HG02610 (cell line): ENCODE results near the gene ANKUB1.
"Not testable (repeated sequence)": the region's sequence is repeated elsewhere in the genome, so short reads cannot be mapped to it uniquely, and the experiment has no call there.

Experiments
- ATAC-seq: cut with Tn5 transposase; IDR thresholded peaks from one replicate; pipeline ENCODE4 v1.9.1; 2021; ENCODE audit warnings: mild to moderate bottlenecking, moderate library complexity; ENCODE audit not compliant: unreplicated experiment

The ANKUB1 gene, protein sequence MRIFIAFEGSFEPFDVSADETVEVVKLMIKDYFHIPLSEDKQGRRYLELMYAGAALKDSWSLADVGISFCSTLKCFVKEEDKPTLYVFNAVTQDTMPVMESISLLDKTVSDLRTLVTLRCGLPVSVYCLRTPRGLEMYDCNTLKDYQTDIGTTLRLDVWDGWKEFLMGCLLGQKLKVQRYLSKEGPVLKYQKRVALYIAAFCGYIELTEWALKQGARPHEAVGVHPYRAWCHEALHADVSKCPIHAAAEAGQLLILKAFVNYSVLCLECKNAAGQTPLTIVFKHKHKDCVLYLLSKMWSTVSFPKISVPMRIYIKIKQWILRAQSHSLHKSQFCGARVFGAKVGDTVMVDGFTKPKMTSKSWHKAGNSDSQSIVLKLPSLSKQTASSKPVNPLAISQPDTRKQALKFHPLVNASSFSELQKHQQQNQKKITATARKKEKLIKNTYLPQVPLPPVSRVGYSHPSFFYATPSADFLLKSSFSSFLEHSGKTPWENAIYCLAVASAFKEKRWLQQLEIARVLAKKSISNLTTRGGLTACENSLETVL

GRCh38 chr3:149792452-149793270 lies at the start of gene ANKUB1:
ANKUB1 (minus strand) TSS chr3:149792554; CDS start chr3:149792366, 188 bp downstream.
- no peak for ATAC-seq

DNA sequence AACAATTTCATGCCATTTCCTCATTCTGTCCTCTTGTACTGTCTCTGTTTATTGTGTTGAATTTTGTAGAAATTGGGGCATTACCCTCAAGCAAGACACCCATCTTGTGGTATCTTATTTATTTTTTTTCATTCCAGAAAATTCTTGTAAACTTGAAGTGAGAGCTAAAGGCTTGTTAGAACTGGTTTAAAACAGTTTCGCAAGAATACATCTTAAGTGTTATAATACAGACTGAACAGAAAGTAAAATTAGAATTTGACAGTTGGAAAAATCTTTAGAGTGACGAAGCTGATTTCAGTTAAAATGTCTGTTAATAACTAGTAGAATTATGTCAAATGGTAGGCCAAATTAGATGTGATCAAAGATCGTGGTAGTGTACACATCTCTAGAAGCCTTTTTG lies 47.5 kb upstream of the ANKUB1 start:
- ATAC-seq, result no peak

GRCh38 chr3:149839469-149839868 lies 47.1 kb upstream of the ANKUB1 start:
- not testable (repeated sequence) for ATAC-seq

DNA sequence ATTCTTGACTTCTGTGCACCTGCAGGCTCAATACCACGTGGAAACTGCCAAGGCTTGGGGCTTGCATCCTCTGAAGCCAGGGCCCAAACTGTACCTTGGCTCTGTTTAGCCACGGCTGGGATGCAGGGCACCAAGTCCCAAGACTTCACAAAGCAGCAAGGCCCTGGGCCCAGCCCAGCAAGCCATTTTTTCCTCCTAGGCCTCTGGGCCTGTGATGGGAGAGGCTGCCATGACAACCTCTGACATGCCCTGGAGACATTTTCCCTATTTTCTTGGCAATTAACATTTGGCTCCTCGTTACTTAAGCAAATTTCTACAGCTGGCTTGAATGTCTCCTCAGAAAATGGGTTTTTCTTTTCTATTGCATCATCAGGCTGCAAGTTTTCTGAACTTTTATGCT lies 46.1 kb upstream of the ANKUB1 start:
- ATAC-seq, result not testable (repeated sequence)

- no peak for ATAC-seq
Measured at GRCh38 chr3:149833241-149833640, 40.9 kb upstream of the ANKUB1 start.

DNA sequence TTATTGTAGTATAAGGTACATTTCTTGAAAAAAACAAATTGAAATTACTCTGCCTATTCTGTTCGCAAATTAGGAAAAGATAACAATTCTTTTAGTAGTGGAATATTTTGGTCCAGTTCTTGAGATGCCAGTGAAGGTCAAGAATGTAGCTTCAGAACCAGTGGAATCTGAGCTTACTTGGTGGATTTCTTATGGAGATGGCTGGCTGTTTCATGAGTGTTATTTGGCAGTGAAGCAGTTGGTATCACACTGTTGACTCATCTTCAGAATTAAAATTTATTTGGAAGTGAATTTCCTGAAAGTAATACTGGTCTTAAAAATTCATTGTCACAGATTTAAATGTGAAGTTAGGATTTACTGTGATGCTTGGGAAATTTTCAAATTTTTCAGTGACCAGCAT lies 39.7 kb upstream of the ANKUB1 start:
- ATAC-seq, result no peak

DNA sequence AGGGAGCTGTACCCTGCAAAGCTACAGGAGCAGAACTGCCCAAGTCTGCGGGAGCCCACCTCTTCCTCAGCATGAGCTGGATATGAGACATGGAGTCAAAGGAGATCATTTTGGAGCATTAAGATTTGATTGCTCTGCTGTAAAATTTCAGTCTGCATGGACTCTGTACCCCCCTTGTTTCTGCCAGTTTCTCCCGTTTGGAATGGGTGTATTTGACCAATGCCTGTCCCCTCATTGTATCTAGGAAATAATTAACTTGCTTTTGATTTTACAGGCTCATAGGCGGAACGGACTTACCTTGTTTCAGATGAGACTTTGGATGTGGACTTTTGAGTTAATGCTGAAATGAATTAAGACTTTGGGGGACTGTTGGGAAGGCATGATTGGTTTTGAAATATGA lies 39.0 kb upstream of the ANKUB1 start:
- ATAC-seq, result no peak

- ATAC-seq, result no peak
Measured at GRCh38 chr3:149830902-149831301, 38.5 kb upstream of the ANKUB1 start.

GRCh38 chr3:149829631-149830030 lies 37.3 kb upstream of the ANKUB1 start:
- not testable (repeated sequence) for ATAC-seq

- no peak for ATAC-seq
Measured at GRCh38 chr3:149828390-149828789, 36.0 kb upstream of the ANKUB1 start.

DNA sequence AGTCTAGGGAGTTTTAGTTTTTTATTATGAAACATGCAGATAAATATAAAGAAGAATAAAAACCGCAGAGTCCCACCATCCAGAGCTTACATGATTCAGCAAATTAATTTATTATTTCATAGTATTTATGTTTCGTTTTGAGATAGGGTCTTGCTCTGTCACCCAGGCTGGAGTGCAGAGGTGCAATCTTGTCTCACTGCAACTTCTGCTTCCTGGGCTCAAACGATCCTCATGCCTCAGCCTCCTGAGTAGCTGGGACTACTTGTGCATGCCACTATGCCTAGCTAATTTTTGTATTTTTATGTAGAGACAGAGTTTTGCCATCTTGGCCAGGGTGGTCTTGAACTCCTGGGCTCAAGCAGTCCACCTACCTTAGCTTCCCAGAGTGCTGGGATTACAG lies 34.3 kb upstream of the ANKUB1 start:
- ATAC-seq, result no peak

GRCh38 chr3:149820183-149820582 lies 27.8 kb upstream of the ANKUB1 start:
- ATAC-seq, result no peak

DNA sequence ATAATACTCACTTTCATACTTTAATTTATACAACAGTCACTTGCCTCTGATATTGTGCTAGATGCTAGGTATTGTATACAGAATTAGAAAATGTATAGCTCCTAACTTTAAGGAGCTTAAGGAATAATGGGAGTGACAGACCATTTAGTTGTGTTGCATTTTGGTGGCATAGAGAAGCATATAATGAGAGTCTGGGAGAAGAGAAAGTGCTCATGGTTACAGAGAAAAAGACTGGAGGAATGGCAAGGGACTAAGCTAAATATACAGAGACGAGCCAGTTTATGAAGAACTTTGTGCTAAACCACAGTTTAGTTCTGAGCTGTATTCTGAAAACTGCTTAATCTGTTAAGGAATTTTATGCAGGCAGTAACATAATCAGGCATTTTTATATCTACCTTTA lies 27.1 kb upstream of the ANKUB1 start:
- ATAC-seq, result no peak

DNA sequence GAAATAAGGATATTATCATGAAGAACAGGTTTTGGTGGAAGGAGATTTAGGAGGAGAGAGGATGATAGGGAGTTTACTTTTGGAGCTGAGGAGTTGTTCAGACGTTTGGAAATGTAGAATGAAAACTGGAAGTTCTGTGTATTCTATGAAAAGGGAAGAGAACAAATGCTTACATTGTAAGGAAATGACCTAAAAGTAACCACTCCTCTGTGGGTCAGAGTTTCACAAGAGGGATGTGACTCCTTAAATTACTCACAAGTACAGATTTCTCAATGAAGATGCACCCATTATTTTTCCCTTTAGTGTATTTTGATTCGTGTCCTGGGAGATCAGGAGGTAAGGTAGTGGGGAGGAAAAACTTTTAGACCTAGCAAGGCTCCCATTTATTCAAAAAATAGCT lies 24.6 kb upstream of the ANKUB1 start:
- no peak for ATAC-seq

DNA sequence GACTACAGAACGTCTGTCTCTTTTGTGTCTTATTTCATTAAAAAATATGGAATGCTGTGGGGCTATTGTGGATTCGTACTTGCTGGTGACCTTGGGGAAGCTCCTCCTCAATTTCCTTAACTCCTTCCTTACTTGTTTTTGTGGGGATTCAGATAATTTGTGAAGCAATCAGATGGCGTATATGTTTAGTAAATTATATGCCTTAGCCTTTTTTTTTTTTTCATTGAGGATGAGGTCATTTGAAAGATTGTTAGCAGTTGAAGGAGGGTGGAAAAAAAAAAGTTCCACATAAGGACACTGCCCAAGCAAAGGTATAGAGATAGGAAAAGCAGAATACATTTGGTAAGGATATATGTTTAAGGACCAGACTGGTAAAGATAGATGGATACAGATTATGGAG lies 24.0 kb upstream of the ANKUB1 start:
- ATAC-seq, result no peak

DNA sequence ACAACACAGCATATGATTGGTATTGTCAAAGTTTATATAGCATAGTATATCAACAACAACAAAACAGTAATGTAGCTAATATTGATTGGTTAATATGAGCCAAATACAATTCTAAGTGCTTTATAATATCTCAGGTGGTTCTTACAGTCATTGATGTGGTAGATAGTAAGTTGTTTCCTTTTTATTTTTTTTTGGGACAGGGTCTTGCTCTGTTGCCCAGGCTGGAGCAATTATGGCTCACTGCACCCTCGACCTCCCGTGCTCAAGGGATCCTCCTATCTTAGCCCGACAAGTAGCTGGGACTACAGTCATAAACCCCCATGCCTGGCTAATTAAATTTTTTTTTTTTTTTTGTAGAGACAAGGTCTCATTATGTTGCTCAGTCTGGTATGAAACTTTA lies 23.4 kb upstream of the ANKUB1 start:
- ATAC-seq, result no peak

- ATAC-seq, result no peak
Measured at GRCh38 chr3:149815321-149815720, 23.0 kb upstream of the ANKUB1 start.

DNA sequence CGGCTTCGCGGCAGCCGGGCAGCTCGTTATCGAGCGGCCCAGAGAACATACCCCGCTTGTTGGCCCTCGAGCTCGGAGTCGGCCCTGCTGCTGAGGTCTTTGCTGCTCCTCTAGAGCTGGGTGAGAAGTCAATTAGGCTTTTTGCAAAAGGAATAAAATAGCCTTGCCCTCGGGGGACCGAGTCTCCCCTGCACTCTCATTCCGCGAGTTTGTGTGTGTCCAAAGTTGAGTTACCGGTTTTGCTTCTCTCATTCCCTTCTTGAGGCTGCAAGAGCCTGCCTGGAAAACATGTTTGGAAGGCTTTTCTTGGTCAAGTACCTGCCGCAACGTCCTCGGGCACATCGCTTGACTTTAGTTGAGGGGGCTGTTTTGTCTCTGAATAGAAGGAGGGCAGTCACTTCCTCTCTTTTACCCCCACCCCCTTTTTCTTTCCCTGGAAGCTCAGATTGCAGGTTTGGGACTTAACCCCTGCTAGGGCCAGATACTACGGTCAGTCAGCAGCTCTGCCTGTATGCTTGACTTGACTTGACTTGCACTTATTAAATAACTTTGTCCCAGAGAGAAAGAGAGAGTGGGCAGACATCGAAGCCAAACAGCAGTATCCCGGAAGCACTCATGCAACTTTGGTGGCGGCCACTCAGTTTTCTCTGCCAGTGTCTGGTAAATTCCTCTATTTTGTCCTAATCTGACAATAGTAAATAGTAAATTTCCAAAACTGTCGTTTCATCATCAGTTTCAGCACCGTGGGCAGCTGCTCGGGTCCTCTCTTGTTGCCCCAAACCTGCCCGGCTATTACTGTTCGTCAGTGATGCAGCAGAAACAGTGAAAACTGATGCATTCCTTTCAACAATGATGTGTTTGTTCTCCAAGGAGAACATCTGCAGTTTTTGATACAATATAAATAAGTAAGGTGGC lies 21.3 kb upstream of the ANKUB1 start:
- peak; percentile 20 for ATAC-seq

GRCh38 chr3:149812606-149813366 lies 20.4 kb upstream of the ANKUB1 start, which contains the start of gene RNF13:
RNF13 (plus strand) TSS chr3:149813215; CDS start chr3:149846027, 32,812 bp downstream.
- ATAC-seq, result peak; percentile 95

DNA sequence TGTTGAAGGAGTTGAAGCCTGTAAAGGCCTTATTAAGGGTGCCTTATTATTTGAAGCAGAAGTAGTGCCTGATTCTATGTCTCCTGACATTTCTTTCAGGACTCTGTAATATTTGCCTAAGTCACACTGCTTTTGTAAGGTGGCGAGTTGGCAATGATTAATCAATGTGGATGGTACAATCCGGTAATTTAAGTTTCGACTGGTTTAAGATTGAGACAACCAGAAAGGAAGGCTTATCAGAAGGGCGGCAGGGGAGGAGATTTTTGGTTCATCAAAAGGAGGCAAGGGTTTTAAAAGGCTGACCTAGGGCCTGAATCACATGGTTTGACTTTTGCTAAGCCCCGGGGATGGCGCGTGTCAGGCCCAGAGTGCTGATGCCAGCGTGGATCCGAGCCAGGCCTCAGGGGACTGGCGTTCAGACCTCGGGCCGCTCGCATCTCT lies 19.8 kb upstream of the ANKUB1 start:
- no peak for ATAC-seq
